Lung microvascular endothelial cell (primary cell): ENCODE measurements around the gene ENSA. TPM values are rescaled to one million over a fixed set of nuclear protein-coding genes. Genes with fewer than 3 reads are reported as not detected.
A peak's percentile ranks its signal among the peaks of the same experiment; 100 is the strongest.
"Not testable (repeated sequence)": the region's sequence is repeated elsewhere in the genome, so short reads cannot be mapped to it uniquely, and the experiment has no call there.

Experiments
- DNase-seq, 2 donors: peaks; one replicate each; pipeline versions ENCODE4 v3.0.0 to v3.0.0-alpha.2; 2010; ENCODE audit warnings: low read depth in 2 of 2
- total RNA-seq: library from RNA; depleted of rRNA; stranded (reverse); fragments of >200 nt; gene quantifications from 2 replicates; pipeline ENCODE4 v1.2.1, GENCODE V29; 2014

ENSA gene
- total RNA-seq, 1 donor from 2014 or later = 75.2 TPM

DNA sequence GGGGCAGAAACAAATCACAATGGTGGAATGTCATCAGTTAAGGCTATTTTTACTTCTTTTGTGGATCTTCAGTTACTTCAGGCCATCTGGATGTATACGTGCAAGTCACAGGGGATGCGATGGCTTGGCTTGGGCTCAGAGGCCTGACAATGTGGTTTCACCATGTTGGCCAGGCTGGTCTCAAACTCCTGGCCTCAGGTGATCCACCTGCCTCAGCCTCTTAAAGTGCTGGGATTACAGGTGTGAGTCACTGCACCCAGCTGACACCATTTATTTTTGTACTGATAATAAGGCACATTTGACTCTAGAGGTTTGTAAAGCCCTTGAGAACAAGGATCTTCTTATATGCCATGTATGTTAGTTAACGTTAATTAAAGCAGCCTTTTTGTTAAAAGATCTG, 48.4 kb downstream of the ENSA start:
- not testable (repeated sequence) for DNase-seq

GRCh38 chr1:150579945-150580642, 49.3 kb downstream of the ENSA start:
- DNase-seq = no peak

- DNase-seq = peak; percentile 96
These were observed 50.1 kb downstream of the ENSA start, which contains the start of gene MCL1 for GRCh38 chr1:150579110-150579944. TSS of gene MCL1 (minus strand) at chr1:150579610. CDS start at chr1:150579530, 80 bp downstream.

- DNase-seq = peak; percentile 94 to 95
These were observed 50.9 kb downstream of the ENSA start for GRCh38 chr1:150578272-150579109.

GRCh38 chr1:150577557-150578271, 51.7 kb downstream of the ENSA start:
- DNase-seq = peak; percentile 28 to 54

DNA sequence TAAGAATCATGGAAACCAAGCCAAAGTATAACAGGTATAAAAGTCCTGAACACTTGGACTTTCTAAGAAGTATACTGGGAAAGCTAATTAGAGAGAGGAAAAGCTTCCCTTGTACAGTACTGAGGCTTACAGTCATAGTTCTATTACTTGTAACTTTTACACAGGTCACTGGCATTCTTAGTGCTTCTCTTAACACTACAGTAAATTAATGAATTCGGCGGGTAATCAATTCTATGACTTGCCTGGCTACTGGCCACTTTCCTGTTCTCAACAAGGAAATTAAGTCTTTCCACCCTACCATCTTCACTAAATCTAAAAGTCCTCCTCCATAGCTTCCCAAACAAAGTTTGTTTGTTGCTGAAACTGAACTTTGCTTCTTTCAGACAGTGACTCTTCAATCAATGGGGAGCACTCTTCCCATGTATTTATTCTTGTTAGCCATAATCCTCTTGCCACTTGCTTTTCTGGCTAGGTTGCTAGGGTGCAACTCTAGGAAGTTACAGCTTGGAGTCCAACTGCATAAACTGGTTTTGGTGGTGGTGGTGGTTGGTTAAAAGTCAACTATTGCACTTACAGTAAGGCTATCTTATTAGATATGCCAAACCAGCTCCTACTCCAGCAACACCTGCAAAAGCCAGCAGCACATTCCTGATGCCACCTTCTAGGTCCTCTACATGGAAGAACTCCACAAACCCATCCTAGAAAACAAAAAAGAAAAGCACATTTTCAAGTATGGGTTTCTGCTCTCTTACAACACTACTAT, 52.4 kb downstream of the ENSA start:
- DNase-seq = peak; percentile 23 to 44

DNA sequence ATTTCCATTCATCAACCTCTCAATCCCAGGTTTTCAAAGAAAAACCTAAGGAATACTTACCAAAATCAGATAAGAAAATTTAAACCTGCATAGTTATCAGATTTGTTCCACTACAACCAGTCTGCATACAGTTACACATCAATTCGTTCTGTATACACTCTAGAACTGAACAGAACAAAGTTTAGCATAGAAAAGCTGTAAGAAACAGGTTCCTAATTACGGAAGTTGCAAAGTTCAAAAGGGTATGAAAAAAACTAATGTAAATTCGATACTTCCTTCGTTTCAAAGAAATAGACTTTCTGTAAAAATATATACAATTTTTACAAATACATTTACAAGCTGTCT, 53.1 kb downstream of the ENSA start:
- no peak for DNase-seq

- peak; percentile 5 to 20 for DNase-seq
These were observed 53.7 kb downstream of the ENSA start for GRCh38 chr1:150575518-150576366.

GRCh38 chr1:150575072-150575489, 54.3 kb downstream of the ENSA start:
- DNase-seq = peak; percentile 5 to 31

GRCh38 chr1:150574260-150575071, 54.9 kb downstream of the ENSA start:
- DNase-seq = peak; percentile 9 to 38

- DNase-seq = peak in 1 of 2 donors; percentile 12
These were observed 55.8 kb downstream of the ENSA start for GRCh38 chr1:150573648-150574071.

DNA sequence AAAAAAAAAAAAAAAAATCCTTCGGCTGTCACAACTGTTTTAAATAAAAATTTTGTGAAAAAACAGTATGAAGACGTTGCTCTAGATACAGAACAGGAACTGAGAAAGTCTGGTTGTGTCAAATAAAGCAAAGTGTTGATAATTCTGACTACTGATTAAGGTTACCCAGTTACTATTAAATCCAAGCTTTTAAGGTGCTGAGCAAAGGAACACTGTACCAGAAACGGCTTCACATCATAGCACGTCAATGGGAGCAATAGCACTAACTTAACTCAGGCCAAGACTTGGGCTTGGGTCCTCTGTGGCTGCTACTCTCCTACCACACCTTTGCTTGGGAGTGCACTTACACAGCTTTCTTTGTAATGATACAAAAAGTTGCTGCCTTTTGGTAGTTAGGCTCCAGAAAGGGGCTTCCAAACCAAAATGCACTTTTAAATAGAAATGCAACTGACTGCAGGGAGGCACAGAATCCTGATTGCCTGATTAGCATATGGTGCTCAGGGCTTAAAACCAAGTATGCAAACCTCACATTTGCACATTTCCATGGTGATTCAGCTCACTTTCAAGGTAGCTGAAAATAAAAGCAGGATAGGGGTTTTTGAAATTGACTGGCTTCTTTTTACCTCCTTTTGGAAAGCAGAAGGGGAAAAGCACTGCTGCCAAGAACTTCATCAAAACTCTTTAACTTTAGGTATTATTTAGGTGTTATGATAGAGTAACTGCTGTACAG, 56.3 kb downstream of the ENSA start:
- peak; percentile 10 to 16 for DNase-seq

Other genes starting within 250 kb of the ENSA start
- 8.7 TPM in 2 replicates for gene TARS2, start 142.2 kb downstream of the ENSA start, total RNA-seq
- gene ECM1, start 121.5 kb downstream of the ENSA start, total RNA-seq = under 0.01 TPM in 2 replicates
- gene FALEC, start 113.9 kb downstream of the ENSA start, total RNA-seq = not detected in 2 replicates
- gene ADAMTSL4, start 80.2 kb downstream of the ENSA start, total RNA-seq = 0.20 and 0.22 TPM in 2 replicates
- 114 and 208 TPM in 2 replicates for gene MCL1, start 50.0 kb downstream of the ENSA start, total RNA-seq
- gene GOLPH3L, start 67.5 kb upstream of the ENSA start, total RNA-seq = 9.1 and 10.0 TPM in 2 replicates
- gene HORMAD1, start 91.3 kb upstream of the ENSA start, total RNA-seq = 0.20 TPM in 1 of 2 replicates, not detected in the other
- gene CTSS, start 136.2 kb upstream of the ENSA start, total RNA-seq = 31.4 and 38.3 TPM in 2 replicates
- 0.60 and 0.65 TPM in 2 replicates for gene CTSK, start 178.6 kb upstream of the ENSA start, total RNA-seq
- gene ARNT, start 247.0 kb upstream of the ENSA start, total RNA-seq = 12.9 and 19.0 TPM in 2 replicates